ENCODE data around the gene ADORA1. TPM values are rescaled to one million over a fixed set of nuclear protein-coding genes. Genes with fewer than 3 reads are reported as not detected.

The ADORA1 gene
- total RNA-seq, 1 experiment from 2014 or later: 1.5 TPM

DNA sequence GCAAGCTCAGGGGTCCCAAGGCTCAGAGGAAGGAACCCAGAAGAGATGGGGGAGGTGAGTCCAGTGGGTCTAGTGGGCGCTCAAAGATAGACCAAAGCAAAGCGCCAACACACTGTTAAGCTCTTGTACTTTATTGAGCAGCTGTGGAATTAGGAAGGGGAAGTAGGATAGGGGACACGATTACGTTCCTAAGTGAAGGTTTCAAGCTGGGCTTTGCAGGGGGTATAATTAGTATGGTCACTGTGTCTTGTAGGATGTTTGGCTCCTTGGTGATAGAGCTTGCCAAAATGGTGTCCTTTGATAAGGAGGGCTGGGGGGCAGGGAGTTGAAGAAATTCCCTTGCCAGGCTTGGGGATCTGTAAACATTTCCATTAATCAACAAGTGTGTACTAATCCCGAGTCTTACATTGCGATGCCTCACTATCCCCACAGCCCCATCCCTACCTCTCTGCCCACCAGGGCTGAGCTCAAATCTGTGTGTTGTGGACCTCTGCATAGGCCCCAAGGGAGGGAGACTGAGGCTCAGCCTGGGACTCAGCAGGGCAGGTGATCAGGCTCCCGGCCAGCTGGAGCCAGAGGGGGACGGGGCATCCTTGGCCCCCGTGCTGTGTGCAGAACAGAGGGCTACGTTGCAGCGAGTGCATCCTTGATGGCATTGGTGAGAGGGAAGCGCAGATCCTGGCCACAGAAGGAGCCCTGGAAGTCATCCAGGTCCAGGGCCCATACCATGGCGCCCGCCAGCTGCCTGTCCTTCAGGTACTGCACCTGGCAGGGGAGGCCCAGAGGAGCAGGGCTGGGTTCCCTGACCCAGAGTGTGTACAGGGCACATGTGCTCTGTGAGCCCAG, 51.5 kb downstream of the ADORA1 start:
- TF ChIP-seq CTCF (IDR thresholded peaks at IDR 0.05; ENCODE audit: unreplicated experiment): no peak
- peaks cover 96% of the 10 kb centered on the region for H3K27me3 Mint-ChIP-seq (ENCODE audit: unreplicated experiment)
- BruUV-seq (replicated peaks): no TSS peak
- no peaks in the 10 kb centered on the region for H3K4me1 Mint-ChIP-seq (ENCODE audit: low read depth, unreplicated experiment)
- H3K4me3 Mint-ChIP-seq (ENCODE audit: low read depth, unreplicated experiment): no peak overlapping the region
- intact Hi-C loops (cut with micrococcal nuclease; ENCODE audit: unreplicated experiment): no loop called here
- no peaks in the 10 kb centered on the region for H3K9me3 Mint-ChIP-seq (ENCODE audit: low read depth, unreplicated experiment)
- CTCF ChIA-PET: no interaction called here
- H3K27ac Mint-ChIP-seq (ENCODE audit: unreplicated experiment): no peak overlapping the region
- DNase-seq: no peak
- no peaks in the 10 kb centered on the region for H3K36me3 Mint-ChIP-seq (ENCODE audit: insufficient read depth, unreplicated experiment)

DNA sequence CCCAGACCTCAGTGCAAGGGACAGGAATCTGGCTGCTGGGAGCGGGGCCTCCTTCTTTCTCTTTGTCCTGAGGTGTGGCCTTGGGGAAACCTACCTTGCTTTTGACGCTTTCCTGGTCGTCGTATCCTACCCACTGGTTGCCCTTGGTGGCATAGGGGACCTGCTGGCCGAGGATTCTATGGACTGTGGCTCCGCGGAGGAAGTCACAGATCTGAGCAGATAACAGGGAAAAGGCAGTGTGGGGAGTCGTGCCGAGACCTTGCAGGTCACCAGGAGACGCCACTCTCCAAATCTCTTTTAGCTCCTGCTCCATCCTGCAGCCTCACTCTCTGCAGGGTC, 52.1 kb downstream of the ADORA1 start:
- intact Hi-C loops (cut with micrococcal nuclease; ENCODE audit: unreplicated experiment): no loop called here
- H3K4me3 Mint-ChIP-seq (ENCODE audit: low read depth, unreplicated experiment): no peak overlapping the region
- H3K36me3 Mint-ChIP-seq (ENCODE audit: insufficient read depth, unreplicated experiment): no peaks in the 10 kb centered on the region
- TF ChIP-seq CTCF (IDR thresholded peaks at IDR 0.05; ENCODE audit: unreplicated experiment): no peak
- CTCF ChIA-PET: no interaction called here
- peaks cover 96% of the 10 kb centered on the region for H3K27me3 Mint-ChIP-seq (ENCODE audit: unreplicated experiment)
- no TSS peak for BruUV-seq (replicated peaks)
- no peak overlapping the region for H3K27ac Mint-ChIP-seq (ENCODE audit: unreplicated experiment)
- DNase-seq: no peak
- no peaks in the 10 kb centered on the region for H3K9me3 Mint-ChIP-seq (ENCODE audit: low read depth, unreplicated experiment)
- H3K4me1 Mint-ChIP-seq (ENCODE audit: low read depth, unreplicated experiment): no peaks in the 10 kb centered on the region

DNA sequence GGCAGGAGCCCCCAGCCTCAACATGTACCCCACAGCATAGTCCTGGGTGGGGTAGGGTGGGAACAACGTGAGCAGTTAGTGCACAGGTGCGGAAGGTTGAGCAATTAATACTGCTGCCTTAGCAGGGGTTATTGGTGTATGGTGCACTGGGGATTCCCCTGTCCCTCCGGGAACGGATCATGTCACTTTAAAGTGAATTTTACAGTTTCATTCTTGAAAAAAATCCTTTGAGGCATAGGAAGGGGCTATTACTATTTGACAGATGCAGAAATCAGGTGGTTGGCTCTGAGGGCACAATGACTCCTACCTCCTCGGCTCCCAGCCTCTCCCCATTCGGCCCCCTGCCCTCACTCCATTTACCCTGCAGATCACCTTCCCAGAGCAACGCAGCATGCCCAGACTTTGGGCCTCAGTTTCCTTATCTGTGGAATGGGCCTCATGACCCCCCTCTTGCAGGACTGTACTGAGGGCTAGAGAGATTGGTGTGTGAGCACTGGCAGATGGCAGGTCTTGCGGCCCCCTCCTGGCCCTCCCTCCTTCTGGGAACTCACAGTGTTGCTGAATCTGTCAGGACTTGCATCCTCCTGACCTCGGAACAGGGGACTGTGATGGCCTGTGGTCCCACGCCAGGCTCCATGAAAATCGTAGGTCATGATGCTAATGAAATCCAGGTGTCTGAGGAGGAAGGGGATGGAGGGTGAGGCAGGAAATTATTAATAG, 53.2 kb downstream of the ADORA1 start:
- CTCF ChIA-PET: interaction anchor here (0.6 to 1.5 kb wide), 3 partner anchors 36 to 593 kb away, joined by 4 to 7 read pairs (median 4); no protein-coding TSS in a partner anchor
- no peaks in the 10 kb centered on the region for H3K4me1 Mint-ChIP-seq (ENCODE audit: low read depth, unreplicated experiment)
- no peak overlapping the region for H3K27ac Mint-ChIP-seq (ENCODE audit: unreplicated experiment)
- no peak for TF ChIP-seq CTCF (IDR thresholded peaks at IDR 0.05; ENCODE audit: unreplicated experiment)
- no peak overlapping the region for H3K4me3 Mint-ChIP-seq (ENCODE audit: low read depth, unreplicated experiment)
- peaks cover 96% of the 10 kb centered on the region for H3K27me3 Mint-ChIP-seq (ENCODE audit: unreplicated experiment)
- no TSS peak for BruUV-seq (replicated peaks)
- no peaks in the 10 kb centered on the region for H3K36me3 Mint-ChIP-seq (ENCODE audit: insufficient read depth, unreplicated experiment)
- DNase-seq: no peak
- intact Hi-C loops (cut with micrococcal nuclease; ENCODE audit: unreplicated experiment): no loop called here
- no peaks in the 10 kb centered on the region for H3K9me3 Mint-ChIP-seq (ENCODE audit: low read depth, unreplicated experiment)

GRCh38 chr1:203181586-203182386, 54.3 kb downstream of the ADORA1 start:
- H3K4me1 Mint-ChIP-seq (ENCODE audit: low read depth, unreplicated experiment): no peaks in the 10 kb centered on the region
- H3K9me3 Mint-ChIP-seq (ENCODE audit: low read depth, unreplicated experiment): no peaks in the 10 kb centered on the region
- no peak overlapping the region for H3K27ac Mint-ChIP-seq (ENCODE audit: unreplicated experiment)
- H3K27me3 Mint-ChIP-seq (ENCODE audit: unreplicated experiment): peaks cover 96% of the 10 kb centered on the region
- CTCF ChIA-PET: interaction anchor here (1.0 to 1.5 kb wide), 3 partner anchors 10 to 64 kb away, joined by 4 read pairs; no protein-coding TSS in a partner anchor
- no peak for TF ChIP-seq CTCF (IDR thresholded peaks at IDR 0.05; ENCODE audit: unreplicated experiment)
- intact Hi-C loops (cut with micrococcal nuclease; ENCODE audit: unreplicated experiment): no loop called here
- no peak overlapping the region for H3K4me3 Mint-ChIP-seq (ENCODE audit: low read depth, unreplicated experiment)
- DNase-seq: no peak
- no TSS peak for BruUV-seq (replicated peaks)
- no peaks in the 10 kb centered on the region for H3K36me3 Mint-ChIP-seq (ENCODE audit: insufficient read depth, unreplicated experiment)
